ENCODE data around the gene CYP27B1. TPM values are rescaled to one million over a fixed set of nuclear protein-coding genes. Genes with fewer than 3 reads are reported as not detected.

CYP27B1 gene
- total and polyA plus RNA-seq, 4 donors = 0.05 to 1.6 (median 0.17) TPM

- Histone ChIP-seq H3K27me3 (ENCODE audit: control insufficient read depth in 4 of 4, insufficient read depth in 4 of 4, low read length in 3 of 4) (no peaks in the 10 kb centered on the region), H3K4me3 (ENCODE audit: low read depth in 1 of 3, low read length in 3 of 3) (peak overlapping the region in 2 of 3 donors; percentile 20 to 27), H3K9ac (ENCODE audit: low read depth in 1 of 2, low read length in 2 of 2) (peak overlapping the region in 1 of 2 donors; percentile 40), H3K27ac (ENCODE audit: low read depth in 1 of 2, low read length in 2 of 2) (peak overlapping the region; percentile 26 to 29), H3K36me3 (ENCODE audit: control insufficient read depth in 4 of 4, insufficient read depth in 3 of 4, low read depth in 1 of 4, low read length in 3 of 4) (peaks cover 4 to 13% (median 11%) of the 10 kb centered on the region in 4 donors), H3K9me3 (ENCODE audit: control insufficient read depth in 4 of 4, low read length in 3 of 4) (no peaks in the 10 kb centered on the region), H3K4me1 (ENCODE audit: control insufficient read depth in 4 of 4, insufficient read depth in 4 of 4, low read length in 3 of 4) (peaks cover 6 to 35% (median 27%) of the 10 kb centered on the region in 4 donors)
- no peak for DNase-seq (ENCODE audit: low spot score)
- TF ChIP-seq EGR1 (IDR thresholded peaks at IDR 0.05; ENCODE audit: low read depth in 2 of 2) = peak in 1 of 2 donors; percentile 4
- no peak for TF ChIP-seq JUND (IDR thresholded peaks at IDR 0.05)
- TF ChIP-seq SP1 (IDR thresholded peaks at IDR 0.05) = peak; percentile 28
- 3% methylated on average over 5 of the region's 5 CpGs for WGBS
Observed at GRCh38 chr12:57752668-57753000, 14.2 kb downstream of the CYP27B1 start.

GRCh38 chr12:57751788-57752667 is 14.8 kb downstream of the CYP27B1 start, which contains the start of gene CDK4:
Gene CDK4 (minus strand): TSS chr12:57752310. CDS start chr12:57751717, 593 bp downstream.
- Histone ChIP-seq H3K4me1 (ENCODE audit: control insufficient read depth in 4 of 4, insufficient read depth in 4 of 4, low read length in 3 of 4) (peaks cover 6 to 35% (median 27%) of the 10 kb centered on the region in 4 donors), H3K9ac (ENCODE audit: low read depth in 1 of 2, low read length in 2 of 2) (peak within 1 kb of the TSS; percentile 74 to 83), H3K4me3 (ENCODE audit: low read depth in 1 of 3, low read length in 3 of 3) (peak within 1 kb of the TSS; percentile 85 to 87 (median 85)), H3K9me3 (ENCODE audit: control insufficient read depth in 4 of 4, low read length in 3 of 4) (no peaks in the 10 kb centered on the region), H3K27me3 (ENCODE audit: control insufficient read depth in 4 of 4, insufficient read depth in 4 of 4, low read length in 3 of 4) (no peaks in the 10 kb centered on the region), H3K36me3 (ENCODE audit: control insufficient read depth in 4 of 4, insufficient read depth in 3 of 4, low read depth in 1 of 4, low read length in 3 of 4) (peaks cover 4 to 17% (median 13%) of the 10 kb centered on the region in 4 donors), H3K27ac (ENCODE audit: low read depth in 1 of 2, low read length in 2 of 2) (peak within 1 kb of the TSS; percentile 69 to 83)
- DNase-seq (ENCODE audit: low spot score) = peak; percentile 96
- TF ChIP-seq ZBTB33 (IDR thresholded peaks at IDR 0.05) (no peak), FOXA1 (IDR thresholded peaks at IDR 0.05) (peak; percentile 29), FOXA2 (IDR thresholded peaks at IDR 0.05) (peak; percentile 29), CTCF (IDR thresholded peaks at IDR 0.05; ENCODE audit: low read depth, low read length, missing input control) (no peak), HNF4G (IDR thresholded peaks at IDR 0.05) (no peak), RXRA (IDR thresholded peaks at IDR 0.05) (peak; percentile 48 to 57), SP1 (IDR thresholded peaks at IDR 0.05) (peak; percentile 81), ATF3 (IDR thresholded peaks at IDR 0.05) (peak; percentile 22), YY1 (IDR thresholded peaks at IDR 0.05) (peak; percentile 53), GABPA (IDR thresholded peaks at IDR 0.05 in 1 of 2, conservative IDR thresholded peaks at IDR 0.05 in 1 of 2) (peak in 1 of 2 donors; percentile 88), NR2F2 (IDR thresholded peaks at IDR 0.05) (no peak), JUND (IDR thresholded peaks at IDR 0.05) (no peak), HNF4A (conservative IDR thresholded peaks at IDR 0.05) (peak; percentile 30 to 37), TAF1 (conservative IDR thresholded peaks at IDR 0.05) (peak; percentile 17), EGR1 (IDR thresholded peaks at IDR 0.05; ENCODE audit: low read depth in 2 of 2) (peak; percentile 83 to 97)
- TF ChIP-seq, protein P1, sequence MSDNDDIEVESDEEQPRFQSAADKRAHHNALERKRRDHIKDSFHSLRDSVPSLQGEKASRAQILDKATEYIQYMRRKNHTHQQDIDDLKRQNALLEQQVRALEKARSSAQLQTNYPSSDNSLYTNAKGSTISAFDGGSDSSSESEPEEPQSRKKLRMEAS (IDR thresholded peaks at IDR 0.05) = peak; percentile 92
- TF ChIP-seq, protein P2, sequence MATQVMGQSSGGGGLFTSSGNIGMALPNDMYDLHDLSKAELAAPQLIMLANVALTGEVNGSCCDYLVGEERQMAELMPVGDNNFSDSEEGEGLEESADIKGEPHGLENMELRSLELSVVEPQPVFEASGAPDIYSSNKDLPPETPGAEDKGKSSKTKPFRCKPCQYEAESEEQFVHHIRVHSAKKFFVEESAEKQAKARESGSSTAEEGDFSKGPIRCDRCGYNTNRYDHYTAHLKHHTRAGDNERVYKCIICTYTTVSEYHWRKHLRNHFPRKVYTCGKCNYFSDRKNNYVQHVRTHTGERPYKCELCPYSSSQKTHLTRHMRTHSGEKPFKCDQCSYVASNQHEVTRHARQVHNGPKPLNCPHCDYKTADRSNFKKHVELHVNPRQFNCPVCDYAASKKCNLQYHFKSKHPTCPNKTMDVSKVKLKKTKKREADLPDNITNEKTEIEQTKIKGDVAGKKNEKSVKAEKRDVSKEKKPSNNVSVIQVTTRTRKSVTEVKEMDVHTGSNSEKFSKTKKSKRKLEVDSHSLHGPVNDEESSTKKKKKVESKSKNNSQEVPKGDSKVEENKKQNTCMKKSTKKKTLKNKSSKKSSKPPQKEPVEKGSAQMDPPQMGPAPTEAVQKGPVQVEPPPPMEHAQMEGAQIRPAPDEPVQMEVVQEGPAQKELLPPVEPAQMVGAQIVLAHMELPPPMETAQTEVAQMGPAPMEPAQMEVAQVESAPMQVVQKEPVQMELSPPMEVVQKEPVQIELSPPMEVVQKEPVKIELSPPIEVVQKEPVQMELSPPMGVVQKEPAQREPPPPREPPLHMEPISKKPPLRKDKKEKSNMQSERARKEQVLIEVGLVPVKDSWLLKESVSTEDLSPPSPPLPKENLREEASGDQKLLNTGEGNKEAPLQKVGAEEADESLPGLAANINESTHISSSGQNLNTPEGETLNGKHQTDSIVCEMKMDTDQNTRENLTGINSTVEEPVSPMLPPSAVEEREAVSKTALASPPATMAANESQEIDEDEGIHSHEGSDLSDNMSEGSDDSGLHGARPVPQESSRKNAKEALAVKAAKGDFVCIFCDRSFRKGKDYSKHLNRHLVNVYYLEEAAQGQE (IDR thresholded peaks at IDR 0.05) = peak; percentile 66
- WGBS = under 1% methylated on average over 58 of the region's 58 CpGs

All from liver (tissue), 9 donors.